GM18907 (cell line): ENCODE measurements around the gene RNASEL.

Experiments
- ATAC-seq: cut with Tn5 transposase; IDR thresholded peaks from one replicate; pipeline ENCODE4 v1.9.1; 2021; ENCODE audit warnings: mild to moderate bottlenecking, moderate library complexity; ENCODE audit not compliant: unreplicated experiment

Gene RNASEL

GRCh38 chr1:182601913-182602312 is 12.9 kb upstream of the RNASEL start:
- ATAC-seq = no peak

- no peak for ATAC-seq
Measured at GRCh38 chr1:182601416-182601786, 12.3 kb upstream of the RNASEL start.

GRCh38 chr1:182600745-182601415 is 11.8 kb upstream of the RNASEL start:
- no peak for ATAC-seq

GRCh38 chr1:182600036-182600713 is 11.1 kb upstream of the RNASEL start:
- no peak for ATAC-seq

GRCh38 chr1:182599339-182599738 is 10.3 kb upstream of the RNASEL start:
- no peak for ATAC-seq

GRCh38 chr1:182598296-182598695 is 9.2 kb upstream of the RNASEL start:
- no peak for ATAC-seq

- ATAC-seq = no peak
Measured at GRCh38 chr1:182596934-182597333, 7.9 kb upstream of the RNASEL start.

- no peak for ATAC-seq
Measured at GRCh38 chr1:182595641-182596240, 6.7 kb upstream of the RNASEL start.

GRCh38 chr1:182589931-182590330 is 875 bp upstream of the RNASEL start:
- ATAC-seq = no peak

GRCh38 chr1:182589520-182589919 is 464 bp upstream of the RNASEL start:
- ATAC-seq = no peak

- peak; percentile 14 for ATAC-seq
Measured at GRCh38 chr1:182587666-182588499, 1.2 kb downstream of the RNASEL start.

GRCh38 chr1:182587093-182587492 is 2.0 kb downstream of the RNASEL start:
- ATAC-seq = no peak

- no peak for ATAC-seq
Measured at GRCh38 chr1:182586380-182586779, 2.7 kb downstream of the RNASEL start.

- ATAC-seq = no peak
Measured at GRCh38 chr1:182584746-182585145, 4.3 kb downstream of the RNASEL start.

GRCh38 chr1:182580736-182581135 is 8.3 kb downstream of the RNASEL start:
- ATAC-seq = no peak

GRCh38 chr1:182575540-182576149 is 13.4 kb downstream of the RNASEL start:
- no peak for ATAC-seq

GRCh38 chr1:182574156-182574555 is 14.9 kb downstream of the RNASEL start:
- no peak for ATAC-seq

- ATAC-seq = no peak
Measured at GRCh38 chr1:182570611-182570970, 18.5 kb downstream of the RNASEL start.

- no peak for ATAC-seq
Measured at GRCh38 chr1:182569939-182570610, 19.0 kb downstream of the RNASEL start.

- no peak for ATAC-seq
Measured at GRCh38 chr1:182568647-182569284, 20.3 kb downstream of the RNASEL start.
